ENCODE results near the gene DACH1. TPM values are rescaled to one million over a fixed set of nuclear protein-coding genes. Genes with fewer than 3 reads are reported as not detected.

Gene DACH1
- total and polyA plus RNA-seq, 2 of the 8 experiments (the other 6 are each of a cell fraction or from before 2014, with no cell fraction given) = 0.12 to 0.67 TPM

DNA sequence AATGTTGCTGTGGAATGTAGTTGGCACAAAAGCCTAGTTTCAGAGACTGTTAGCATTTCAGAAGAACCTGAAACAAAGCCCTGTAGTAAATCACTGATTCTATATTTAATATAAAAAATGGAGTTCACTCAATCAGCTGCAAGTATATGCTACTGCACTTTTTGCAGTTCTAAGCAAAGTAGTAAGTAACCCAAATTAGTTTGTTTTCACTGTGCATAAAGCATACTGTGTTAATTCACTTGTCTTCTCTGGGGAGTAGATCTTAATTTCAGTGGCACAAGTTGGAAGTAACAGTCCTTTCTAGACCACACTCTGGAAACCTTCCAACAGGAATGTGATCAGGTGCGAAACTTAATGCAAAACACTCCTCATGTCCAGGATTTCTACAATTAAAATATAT is 139.3 kb downstream of the DACH1 start (continued):
- TF ChIP-seq, protein P1, sequence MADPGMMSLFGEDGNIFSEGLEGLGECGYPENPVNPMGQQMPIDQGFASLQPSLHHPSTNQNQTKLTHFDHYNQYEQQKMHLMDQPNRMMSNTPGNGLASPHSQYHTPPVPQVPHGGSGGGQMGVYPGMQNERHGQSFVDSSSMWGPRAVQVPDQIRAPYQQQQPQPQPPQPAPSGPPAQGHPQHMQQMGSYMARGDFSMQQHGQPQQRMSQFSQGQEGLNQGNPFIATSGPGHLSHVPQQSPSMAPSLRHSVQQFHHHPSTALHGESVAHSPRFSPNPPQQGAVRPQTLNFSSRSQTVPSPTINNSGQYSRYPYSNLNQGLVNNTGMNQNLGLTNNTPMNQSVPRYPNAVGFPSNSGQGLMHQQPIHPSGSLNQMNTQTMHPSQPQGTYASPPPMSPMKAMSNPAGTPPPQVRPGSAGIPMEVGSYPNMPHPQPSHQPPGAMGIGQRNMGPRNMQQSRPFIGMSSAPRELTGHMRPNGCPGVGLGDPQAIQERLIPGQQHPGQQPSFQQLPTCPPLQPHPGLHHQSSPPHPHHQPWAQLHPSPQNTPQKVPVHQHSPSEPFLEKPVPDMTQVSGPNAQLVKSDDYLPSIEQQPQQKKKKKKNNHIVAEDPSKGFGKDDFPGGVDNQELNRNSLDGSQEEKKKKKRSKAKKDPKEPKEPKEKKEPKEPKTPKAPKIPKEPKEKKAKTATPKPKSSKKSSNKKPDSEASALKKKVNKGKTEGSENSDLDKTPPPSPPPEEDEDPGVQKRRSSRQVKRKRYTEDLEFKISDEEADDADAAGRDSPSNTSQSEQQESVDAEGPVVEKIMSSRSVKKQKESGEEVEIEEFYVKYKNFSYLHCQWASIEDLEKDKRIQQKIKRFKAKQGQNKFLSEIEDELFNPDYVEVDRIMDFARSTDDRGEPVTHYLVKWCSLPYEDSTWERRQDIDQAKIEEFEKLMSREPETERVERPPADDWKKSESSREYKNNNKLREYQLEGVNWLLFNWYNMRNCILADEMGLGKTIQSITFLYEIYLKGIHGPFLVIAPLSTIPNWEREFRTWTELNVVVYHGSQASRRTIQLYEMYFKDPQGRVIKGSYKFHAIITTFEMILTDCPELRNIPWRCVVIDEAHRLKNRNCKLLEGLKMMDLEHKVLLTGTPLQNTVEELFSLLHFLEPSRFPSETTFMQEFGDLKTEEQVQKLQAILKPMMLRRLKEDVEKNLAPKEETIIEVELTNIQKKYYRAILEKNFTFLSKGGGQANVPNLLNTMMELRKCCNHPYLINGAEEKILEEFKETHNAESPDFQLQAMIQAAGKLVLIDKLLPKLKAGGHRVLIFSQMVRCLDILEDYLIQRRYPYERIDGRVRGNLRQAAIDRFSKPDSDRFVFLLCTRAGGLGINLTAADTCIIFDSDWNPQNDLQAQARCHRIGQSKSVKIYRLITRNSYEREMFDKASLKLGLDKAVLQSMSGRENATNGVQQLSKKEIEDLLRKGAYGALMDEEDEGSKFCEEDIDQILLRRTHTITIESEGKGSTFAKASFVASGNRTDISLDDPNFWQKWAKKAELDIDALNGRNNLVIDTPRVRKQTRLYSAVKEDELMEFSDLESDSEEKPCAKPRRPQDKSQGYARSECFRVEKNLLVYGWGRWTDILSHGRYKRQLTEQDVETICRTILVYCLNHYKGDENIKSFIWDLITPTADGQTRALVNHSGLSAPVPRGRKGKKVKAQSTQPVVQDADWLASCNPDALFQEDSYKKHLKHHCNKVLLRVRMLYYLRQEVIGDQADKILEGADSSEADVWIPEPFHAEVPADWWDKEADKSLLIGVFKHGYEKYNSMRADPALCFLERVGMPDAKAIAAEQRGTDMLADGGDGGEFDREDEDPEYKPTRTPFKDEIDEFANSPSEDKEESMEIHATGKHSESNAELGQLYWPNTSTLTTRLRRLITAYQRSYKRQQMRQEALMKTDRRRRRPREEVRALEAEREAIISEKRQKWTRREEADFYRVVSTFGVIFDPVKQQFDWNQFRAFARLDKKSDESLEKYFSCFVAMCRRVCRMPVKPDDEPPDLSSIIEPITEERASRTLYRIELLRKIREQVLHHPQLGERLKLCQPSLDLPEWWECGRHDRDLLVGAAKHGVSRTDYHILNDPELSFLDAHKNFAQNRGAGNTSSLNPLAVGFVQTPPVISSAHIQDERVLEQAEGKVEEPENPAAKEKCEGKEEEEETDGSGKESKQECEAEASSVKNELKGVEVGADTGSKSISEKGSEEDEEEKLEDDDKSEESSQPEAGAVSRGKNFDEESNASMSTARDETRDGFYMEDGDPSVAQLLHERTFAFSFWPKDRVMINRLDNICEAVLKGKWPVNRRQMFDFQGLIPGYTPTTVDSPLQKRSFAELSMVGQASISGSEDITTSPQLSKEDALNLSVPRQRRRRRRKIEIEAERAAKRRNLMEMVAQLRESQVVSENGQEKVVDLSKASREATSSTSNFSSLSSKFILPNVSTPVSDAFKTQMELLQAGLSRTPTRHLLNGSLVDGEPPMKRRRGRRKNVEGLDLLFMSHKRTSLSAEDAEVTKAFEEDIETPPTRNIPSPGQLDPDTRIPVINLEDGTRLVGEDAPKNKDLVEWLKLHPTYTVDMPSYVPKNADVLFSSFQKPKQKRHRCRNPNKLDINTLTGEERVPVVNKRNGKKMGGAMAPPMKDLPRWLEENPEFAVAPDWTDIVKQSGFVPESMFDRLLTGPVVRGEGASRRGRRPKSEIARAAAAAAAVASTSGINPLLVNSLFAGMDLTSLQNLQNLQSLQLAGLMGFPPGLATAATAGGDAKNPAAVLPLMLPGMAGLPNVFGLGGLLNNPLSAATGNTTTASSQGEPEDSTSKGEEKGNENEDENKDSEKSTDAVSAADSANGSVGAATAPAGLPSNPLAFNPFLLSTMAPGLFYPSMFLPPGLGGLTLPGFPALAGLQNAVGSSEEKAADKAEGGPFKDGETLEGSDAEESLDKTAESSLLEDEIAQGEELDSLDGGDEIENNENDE (IDR thresholded peaks at IDR 0.05; ENCODE audit: insufficient replicate concordance, low read length) = no peak
- no peak for TF ChIP-seq ASH2L (IDR thresholded peaks at IDR 0.05; ENCODE audit: low read length)
- TF ChIP-seq EP300 (IDR thresholded peaks at IDR 0.05; ENCODE audit: borderline replicate concordance in 1 of 2, low read depth in 2 of 2, low read length in 2 of 2) = no peak
- no peak for TF ChIP-seq GABPA (IDR thresholded peaks at IDR 0.05; ENCODE audit: borderline replicate concordance, insufficient read depth, low read length)
- TF ChIP-seq SUZ12 (IDR thresholded peaks at IDR 0.05; ENCODE audit: low read length) = no peak
- no peak for TF ChIP-seq RXRA (IDR thresholded peaks at IDR 0.05; ENCODE audit: insufficient read depth, low read depth, low read length)
- TF ChIP-seq, protein P2, sequence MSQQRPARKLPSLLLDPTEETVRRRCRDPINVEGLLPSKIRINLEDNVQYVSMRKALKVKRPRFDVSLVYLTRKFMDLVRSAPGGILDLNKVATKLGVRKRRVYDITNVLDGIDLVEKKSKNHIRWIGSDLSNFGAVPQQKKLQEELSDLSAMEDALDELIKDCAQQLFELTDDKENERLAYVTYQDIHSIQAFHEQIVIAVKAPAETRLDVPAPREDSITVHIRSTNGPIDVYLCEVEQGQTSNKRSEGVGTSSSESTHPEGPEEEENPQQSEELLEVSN (IDR thresholded peaks at IDR 0.05) = no peak
- no peak for TF ChIP-seq ZNF274 (IDR thresholded peaks at IDR 0.05; ENCODE audit: borderline replicate concordance, extremely low read depth, low read length)
- TF ChIP-seq POLR2A (IDR thresholded peaks at IDR 0.05; ENCODE audit: control extremely low read depth in 1 of 2, low read depth in 2 of 2, low read length in 2 of 2) = no peak
- no peak for TF ChIP-seq POU5F1 (IDR thresholded peaks at IDR 0.05; ENCODE audit: low read depth, low read length)

All from H1 (cell line).